Measurements from ENCODE around the gene CFI. TPM values are rescaled to one million over a fixed set of nuclear protein-coding genes. Genes with fewer than 3 reads are reported as not detected.

Gene CFI
- total and polyA plus RNA-seq, 3 donors from 2014 or later, result 4.3 to 26.0 (median 24.5) TPM

DNA sequence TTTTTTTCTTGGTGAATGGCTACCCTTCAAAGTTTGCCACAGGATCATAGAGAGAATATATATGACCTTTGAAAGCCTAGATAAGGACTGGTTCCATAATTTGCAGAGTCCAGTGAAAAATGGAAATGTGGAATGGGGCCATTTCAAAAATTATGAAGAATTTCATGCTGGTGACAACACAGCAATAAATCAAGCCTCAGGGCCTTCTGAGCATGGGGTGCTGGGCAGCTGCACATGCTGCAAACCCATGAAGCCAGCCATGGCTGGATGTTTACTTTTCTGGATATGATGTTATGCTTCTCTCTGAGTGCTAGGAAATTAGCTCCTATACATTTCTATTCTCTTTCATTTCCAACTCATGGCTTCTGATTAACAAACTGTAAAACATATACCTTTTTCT is 56.0 kb downstream of the CFI start:
- H3K9me3 ChIP-seq, result no peaks in the 10 kb centered on the region
- intact Hi-C loops (cut with DNase I; ENCODE audit: low total_unique reads), result no loop called here

DNA sequence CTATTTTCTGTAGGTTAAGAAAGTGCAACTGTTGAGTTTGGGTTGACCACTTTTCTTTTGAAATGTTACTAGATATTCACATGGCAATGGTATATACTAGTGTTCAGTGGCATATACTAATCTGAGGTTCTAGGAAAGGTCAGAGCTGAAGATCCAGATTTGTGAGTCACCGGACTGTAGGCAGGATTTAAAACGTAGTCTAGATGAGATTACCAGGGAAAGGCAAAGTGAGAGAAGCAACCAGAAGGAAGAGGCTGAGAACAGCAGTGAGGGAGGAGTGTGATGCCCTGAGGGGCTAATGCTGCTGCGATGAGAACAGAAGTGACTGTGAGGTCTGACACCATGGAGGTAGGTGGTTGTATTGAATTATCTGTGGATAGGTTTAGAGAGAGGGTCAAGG is 62.3 kb downstream of the CFI start:
- Histone ChIP-seq H3K9me3 (no peaks in the 10 kb centered on the region), H3K27ac (no peak overlapping the region), H3K4me1 (no peaks in the 10 kb centered on the region), H3K36me3 (ENCODE audit: low read depth, missing control alignments) (no peaks in the 10 kb centered on the region), H3K4me3 (no peak overlapping the region), H3K27me3 (no peaks in the 10 kb centered on the region)
- intact Hi-C loops (cut with DNase I; ENCODE audit: low total_unique reads), result no loop called here
- 85 to 86% methylated on average over 3 of the region's 3 CpGs for WGBS, 2 donors
- no peak for TF ChIP-seq POLR2A (IDR thresholded peaks at IDR 0.05)
- TF ChIP-seq, protein P1, sequence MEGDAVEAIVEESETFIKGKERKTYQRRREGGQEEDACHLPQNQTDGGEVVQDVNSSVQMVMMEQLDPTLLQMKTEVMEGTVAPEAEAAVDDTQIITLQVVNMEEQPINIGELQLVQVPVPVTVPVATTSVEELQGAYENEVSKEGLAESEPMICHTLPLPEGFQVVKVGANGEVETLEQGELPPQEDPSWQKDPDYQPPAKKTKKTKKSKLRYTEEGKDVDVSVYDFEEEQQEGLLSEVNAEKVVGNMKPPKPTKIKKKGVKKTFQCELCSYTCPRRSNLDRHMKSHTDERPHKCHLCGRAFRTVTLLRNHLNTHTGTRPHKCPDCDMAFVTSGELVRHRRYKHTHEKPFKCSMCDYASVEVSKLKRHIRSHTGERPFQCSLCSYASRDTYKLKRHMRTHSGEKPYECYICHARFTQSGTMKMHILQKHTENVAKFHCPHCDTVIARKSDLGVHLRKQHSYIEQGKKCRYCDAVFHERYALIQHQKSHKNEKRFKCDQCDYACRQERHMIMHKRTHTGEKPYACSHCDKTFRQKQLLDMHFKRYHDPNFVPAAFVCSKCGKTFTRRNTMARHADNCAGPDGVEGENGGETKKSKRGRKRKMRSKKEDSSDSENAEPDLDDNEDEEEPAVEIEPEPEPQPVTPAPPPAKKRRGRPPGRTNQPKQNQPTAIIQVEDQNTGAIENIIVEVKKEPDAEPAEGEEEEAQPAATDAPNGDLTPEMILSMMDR (IDR thresholded peaks at IDR 0.05), result no peak
- no peak for DNase-seq

More for the DNA sequence above, 56.0 kb downstream of the CFI start:
- Histone ChIP-seq H3K27ac (no peak overlapping the region), H3K4me3 (no peak overlapping the region), H3K4me1 (no peaks in the 10 kb centered on the region), H3K27me3 (no peaks in the 10 kb centered on the region), H3K36me3 (ENCODE audit: low read depth, missing control alignments) (no peaks in the 10 kb centered on the region)
- DNase-seq, result no peak
- no peak for TF ChIP-seq POLR2A (IDR thresholded peaks at IDR 0.05)
- TF ChIP-seq, protein P1 (IDR thresholded peaks at IDR 0.05), result no peak

DNA sequence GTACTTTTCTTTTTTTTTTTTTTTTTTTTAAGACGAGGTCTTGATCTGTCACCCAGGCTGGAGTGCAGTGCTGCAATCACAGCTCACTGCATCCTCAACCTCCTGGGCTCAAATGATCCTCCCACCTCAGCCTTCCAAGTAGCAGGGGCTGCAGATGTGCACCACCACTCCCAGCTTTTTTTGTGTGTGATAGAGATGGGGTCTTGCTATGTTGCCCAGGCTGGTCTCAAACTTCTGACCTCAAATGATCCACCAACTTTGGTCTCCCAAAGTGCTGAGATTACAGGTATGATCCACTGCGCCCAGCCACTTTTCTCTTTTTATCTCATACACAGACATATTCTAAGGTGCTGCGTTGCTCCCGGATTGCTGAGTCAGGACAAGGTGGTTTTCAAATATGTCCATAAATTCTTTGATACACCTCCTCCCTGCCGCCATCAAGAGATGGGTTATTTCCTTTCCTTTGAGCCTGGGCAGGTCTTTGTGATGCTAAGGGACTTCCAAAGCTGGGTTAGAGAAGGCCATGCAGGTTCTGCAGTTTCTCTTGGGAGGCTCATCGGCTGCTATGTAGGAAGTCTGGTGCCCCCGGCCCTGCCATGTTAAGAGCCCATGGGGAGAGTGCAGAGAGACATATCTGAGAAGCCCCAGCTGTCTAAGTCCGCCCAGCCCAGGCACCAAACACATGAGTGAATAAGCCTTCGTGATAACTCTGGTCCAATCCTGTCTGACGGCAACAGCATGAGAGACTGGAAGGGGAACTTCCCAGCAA is 63.5 kb downstream of the CFI start:
- Histone ChIP-seq H3K4me1 (no peaks in the 10 kb centered on the region), H3K36me3 (ENCODE audit: low read depth, missing control alignments) (no peaks in the 10 kb centered on the region), H3K4me3 (no peak overlapping the region), H3K27me3 (no peaks in the 10 kb centered on the region), H3K27ac (no peak overlapping the region), H3K9me3 (no peaks in the 10 kb centered on the region)
- DNase-seq, result no peak
- 87 to 91% methylated on average over 10 of the region's 10 CpGs for WGBS, 2 donors
- no peak for TF ChIP-seq POLR2A (IDR thresholded peaks at IDR 0.05)
- TF ChIP-seq, protein P1 (IDR thresholded peaks at IDR 0.05), result no peak
- intact Hi-C loops (cut with DNase I; ENCODE audit: low total_unique reads), result no loop called here

DNA sequence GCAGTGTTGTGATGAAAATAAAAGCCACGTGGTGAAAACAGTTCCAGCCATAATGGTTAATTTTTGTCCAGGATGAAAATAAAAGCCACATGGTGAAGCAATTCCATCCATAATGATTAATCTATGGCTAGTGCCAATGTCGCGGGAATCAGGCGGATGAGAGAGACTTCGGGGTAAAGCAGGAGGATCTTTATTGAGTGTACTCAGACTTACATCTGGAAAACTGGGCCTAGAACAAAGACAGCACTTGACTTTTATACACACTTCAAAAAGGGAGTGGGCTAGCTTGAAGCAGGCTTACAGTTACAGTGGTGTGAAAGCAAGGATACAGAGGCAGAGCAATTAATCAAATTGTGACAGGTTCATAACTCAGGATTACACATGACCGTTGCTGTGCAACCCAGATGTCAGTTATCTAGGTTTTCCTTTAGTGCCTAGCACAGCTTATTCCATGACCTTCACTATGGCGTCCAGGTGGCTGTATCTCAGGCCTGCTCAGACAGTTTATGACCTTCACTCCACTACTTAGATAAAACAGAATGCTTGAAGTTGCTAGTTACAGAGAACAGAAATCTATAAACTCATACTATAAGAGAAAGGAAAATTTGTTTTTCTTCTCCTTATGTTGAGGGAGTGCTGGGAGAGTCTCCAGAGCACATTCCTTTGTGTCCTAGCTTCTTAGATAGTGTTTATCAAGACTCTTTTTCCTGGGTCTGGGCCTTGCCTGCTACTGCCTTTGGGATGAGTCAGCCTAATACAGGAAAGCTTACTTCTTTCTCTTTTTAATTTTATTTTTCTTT is 66.0 kb downstream of the CFI start:
- intact Hi-C loops (cut with DNase I; ENCODE audit: low total_unique reads), result no loop called here
- WGBS, 2 donors, result 56 to 64% methylated on average over 7 of the region's 7 CpGs
- peak; percentile 19 for DNase-seq

More for the DNA sequence above, 66.0 kb downstream of the CFI start:
- Histone ChIP-seq H3K4me3 (no peak overlapping the region), H3K36me3 (ENCODE audit: low read depth, missing control alignments) (no peaks in the 10 kb centered on the region), H3K27ac (peak overlapping the region in 1 of 2 donors; percentile 36), H3K4me1 (no peaks in the 10 kb centered on the region), H3K9me3 (no peaks in the 10 kb centered on the region), H3K27me3 (no peaks in the 10 kb centered on the region)
- TF ChIP-seq POLR2A (IDR thresholded peaks at IDR 0.05), result no peak
- TF ChIP-seq, protein P1 (IDR thresholded peaks at IDR 0.05), result no peak
